Endodermal cell (in vitro differentiated cells): ENCODE results near the gene GLRA1. TPM values are rescaled to one million over a fixed set of nuclear protein-coding genes. Genes with fewer than 3 reads are reported as not detected.

Experiments
- DNase-seq: peaks from one replicate; pipeline ENCODE4 v3.0.0-alpha.2; 2017
- H3K27ac ChIP-seq: 2 replicates; pipeline ENCODE4 v1.5.1; 2013; ENCODE audit warnings: mild to moderate bottlenecking, low read depth, low read length, moderate library complexity
- H3K27me3 ChIP-seq: 2 replicates; pipeline ENCODE4 v1.6.1; 2013; ENCODE audit warnings: mild to moderate bottlenecking, low read length, moderate library complexity; ENCODE audit not compliant: insufficient read depth, control insufficient read depth, poor library complexity, severe bottlenecking
- H3K36me3 ChIP-seq: 2 replicates; pipeline ENCODE4 v1.7.0; 2013; ENCODE audit warnings: mild to moderate bottlenecking, low read length, moderate library complexity; ENCODE audit not compliant: control insufficient read depth, insufficient read depth
- H3K4me1 ChIP-seq: one replicate; pipeline ENCODE4 v1.7.0; 2013; ENCODE audit warnings: low read length; ENCODE audit not compliant: control insufficient read depth, insufficient read depth
- H3K4me3 ChIP-seq: 2 replicates; pipeline ENCODE4 v1.5.1; 2013; ENCODE audit warnings: mild to moderate bottlenecking, low read length, moderate library complexity
- H3K9ac ChIP-seq: 2 replicates; pipeline ENCODE4 v1.6.1; 2013; ENCODE audit warnings: mild to moderate bottlenecking, low read length, moderate library complexity; ENCODE audit not compliant: poor library complexity, severe bottlenecking; ENCODE audit errors: extremely low read depth
- H3K9me3 ChIP-seq: 2 replicates; pipeline ENCODE4 v1.6.1; 2013; ENCODE audit warnings: mild to moderate bottlenecking, low read length, moderate library complexity; ENCODE audit not compliant: control insufficient read depth
- H3K27ac Mint-ChIP-seq: 2 replicates; pipeline ENCODE4 v1.8.0; 2020; ENCODE audit warnings: mixed read lengths
- H3K27me3 Mint-ChIP-seq: 2 replicates; pipeline ENCODE4 v1.8.0; 2021; ENCODE audit warnings: mild to moderate bottlenecking, mixed read lengths; ENCODE audit not compliant: insufficient read depth
- H3K36me3 Mint-ChIP-seq: 2 replicates; pipeline ENCODE4 v1.8.0; 2020; ENCODE audit warnings: low read depth, mixed read lengths
- H3K4me1 Mint-ChIP-seq: 2 replicates; pipeline ENCODE4 v1.8.0; 2020; ENCODE audit warnings: mixed read lengths
- H3K4me3 Mint-ChIP-seq: 2 replicates; pipeline ENCODE4 v1.8.0; 2020; ENCODE audit warnings: mild to moderate bottlenecking, moderate library complexity, mixed read lengths
- H3K9me3 Mint-ChIP-seq: 2 replicates; pipeline ENCODE4 v1.8.0; 2020; ENCODE audit warnings: mild to moderate bottlenecking, mixed read lengths
- WGBS, 2 experiments: methylation state at CpG; one replicate each; pipeline versions ENCODE4 v1.1.5 to v1.1.7; 2013; ENCODE audit warnings: missing lambda C conversion rate in 2 of 2, mixed read lengths in 1 of 2; ENCODE audit not compliant: insufficient coverage in 1 of 2, insufficient read length in 1 of 2; 5-methylcytosine and 5-hydroxymethylcytosine counted together
- long read RNA-seq, 4 experiments: library from polyadenylated mRNA in 2 of 4; library from RNA in 1 of 4; library from capped mRNA in 1 of 4; stranded (forward) in 3 of 4; unstranded in 1 of 4; transcript quantifications; one replicate each; pipeline ENCODE4 v2.0.0, GENCODE V29; 2020 to 2021; ENCODE audit warnings: inconsistent platforms in 1 of 4
- polyA plus RNA-seq, 2 experiments: library from polyadenylated mRNA; stranded (reverse); fragments of 50-300 nt; gene quantifications; one replicate each; pipeline ENCODE4 v1.2.3, GENCODE V29; 2013
- total RNA-seq, 2 donors: library from RNA; stranded (reverse); fragmentation: NEBNext Ultra II Directional in 1 of 2; extraction: Animal tissue kit (Norgen Biotek cat#: 25700) in 1 of 2; gene quantifications; 2 replicates in 1 of 2; 3 replicates in 1 of 2; pipeline ENCODE4 v1.2.1, GENCODE V29; 2021
- TF ChIP-seq, protein P1 (sequence below): fragments of 200-600 bp; sonication (generic); conservative IDR thresholded peaks from 2 replicates; pipeline ENCODE4 v1.5.0; 2021; ENCODE audit warnings: antibody characterized with exemption, mild to moderate bottlenecking

GLRA1 gene
- not detected for total RNA-seq
- 28.3 TPM for polyA plus RNA-seq (2013, experiment 1 of 2)
- polyA plus RNA-seq (2013, experiment 2 of 2): 28.7 TPM
- long read RNA-seq, experiment 1: 0 reads
- long read RNA-seq, experiment 2: 0 reads
- long read RNA-seq, experiment 3: 0 reads
- long read RNA-seq, experiment 4: 0 reads

DNA sequence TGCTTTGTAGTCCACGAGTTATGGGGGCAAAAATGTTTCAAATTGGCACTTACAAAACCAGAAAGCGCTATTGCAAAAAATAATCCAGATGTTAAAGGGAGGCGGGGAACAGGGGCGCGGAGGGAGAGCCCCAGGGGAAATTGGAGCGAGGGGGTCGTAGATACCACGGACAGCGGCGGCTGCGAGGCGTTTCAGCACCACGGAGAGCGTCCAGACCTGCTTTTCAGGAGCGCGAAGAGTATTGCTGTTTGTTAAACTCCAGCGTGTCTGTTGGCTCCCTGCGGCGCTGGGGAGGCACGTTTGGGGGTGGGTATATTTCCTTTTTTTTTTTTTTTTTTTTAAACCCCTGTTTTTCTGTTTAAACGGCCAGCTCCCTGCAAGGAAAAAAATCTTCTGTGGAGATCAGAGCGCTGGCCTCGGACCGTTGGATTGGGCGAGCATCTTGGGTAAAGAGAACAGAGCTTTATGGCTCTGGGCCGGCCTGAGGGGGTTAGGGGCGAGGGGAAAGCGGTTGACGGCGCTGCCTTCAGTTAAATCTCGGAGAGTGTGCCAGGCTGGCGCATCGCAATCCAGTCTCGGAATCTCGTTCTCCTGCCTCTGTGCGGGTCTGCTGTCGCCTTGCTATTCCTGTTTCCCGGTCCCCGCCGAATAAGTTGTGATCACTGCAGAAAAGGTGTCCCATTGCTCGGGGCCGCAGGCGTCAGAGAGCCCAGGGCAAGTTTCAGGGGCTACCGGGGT lies at the start of gene GLRA1:
GLRA1 (minus strand) TSS at position 288 of the 738 bp plus-strand sequence. CDS start 302 bp downstream, outside the sequence.
- H3K4me3 ChIP-seq: peak within 1 kb of the TSS; percentile 57
- DNase-seq: peak; percentile 93
- Mint-ChIP-seq H3K36me3 (no peaks in the 10 kb centered on the region), H3K4me3 (no peak within 1 kb of the TSS), H3K4me1 (peaks cover 5% of the 10 kb centered on the region), H3K27me3 (peaks cover 87% of the 10 kb centered on the region), H3K27ac (no peak within 1 kb of the TSS), H3K9me3 (no peaks in the 10 kb centered on the region)
- H3K36me3 ChIP-seq: no peaks in the 10 kb centered on the region
- H3K4me1 ChIP-seq: no peaks in the 10 kb centered on the region
- TF ChIP-seq, protein P1, sequence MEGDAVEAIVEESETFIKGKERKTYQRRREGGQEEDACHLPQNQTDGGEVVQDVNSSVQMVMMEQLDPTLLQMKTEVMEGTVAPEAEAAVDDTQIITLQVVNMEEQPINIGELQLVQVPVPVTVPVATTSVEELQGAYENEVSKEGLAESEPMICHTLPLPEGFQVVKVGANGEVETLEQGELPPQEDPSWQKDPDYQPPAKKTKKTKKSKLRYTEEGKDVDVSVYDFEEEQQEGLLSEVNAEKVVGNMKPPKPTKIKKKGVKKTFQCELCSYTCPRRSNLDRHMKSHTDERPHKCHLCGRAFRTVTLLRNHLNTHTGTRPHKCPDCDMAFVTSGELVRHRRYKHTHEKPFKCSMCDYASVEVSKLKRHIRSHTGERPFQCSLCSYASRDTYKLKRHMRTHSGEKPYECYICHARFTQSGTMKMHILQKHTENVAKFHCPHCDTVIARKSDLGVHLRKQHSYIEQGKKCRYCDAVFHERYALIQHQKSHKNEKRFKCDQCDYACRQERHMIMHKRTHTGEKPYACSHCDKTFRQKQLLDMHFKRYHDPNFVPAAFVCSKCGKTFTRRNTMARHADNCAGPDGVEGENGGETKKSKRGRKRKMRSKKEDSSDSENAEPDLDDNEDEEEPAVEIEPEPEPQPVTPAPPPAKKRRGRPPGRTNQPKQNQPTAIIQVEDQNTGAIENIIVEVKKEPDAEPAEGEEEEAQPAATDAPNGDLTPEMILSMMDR: no peak
- peaks cover 80% of the 10 kb centered on the region for H3K27me3 ChIP-seq
- no peaks in the 10 kb centered on the region for H3K9me3 ChIP-seq
- WGBS, 2 experiments: 8 to 15% methylated on average over 26 to 44 of the region's 44 CpGs
- H3K27ac ChIP-seq: peak within 1 kb of the TSS; percentile 54
- no peak within 1 kb of the TSS for H3K9ac ChIP-seq

- Mint-ChIP-seq H3K36me3 (no peaks in the 10 kb centered on the region), H3K27me3 (peaks cover 16% of the 10 kb centered on the region), H3K4me3 (no peak overlapping the region), H3K9me3 (no peaks in the 10 kb centered on the region), H3K4me1 (peaks cover 7% of the 10 kb centered on the region), H3K27ac (no peak overlapping the region)
- Histone ChIP-seq H3K9ac (no peak overlapping the region), H3K4me3 (no peak overlapping the region), H3K9me3 (no peaks in the 10 kb centered on the region), H3K4me1 (no peaks in the 10 kb centered on the region), H3K36me3 (no peaks in the 10 kb centered on the region), H3K27me3 (peaks cover 7% of the 10 kb centered on the region), H3K27ac (no peak overlapping the region)
- no peak for DNase-seq
- TF ChIP-seq, protein P1: no peak
Observed at GRCh38 chr5:151970885-151971284, 46.2 kb upstream of the GLRA1 start.

DNA sequence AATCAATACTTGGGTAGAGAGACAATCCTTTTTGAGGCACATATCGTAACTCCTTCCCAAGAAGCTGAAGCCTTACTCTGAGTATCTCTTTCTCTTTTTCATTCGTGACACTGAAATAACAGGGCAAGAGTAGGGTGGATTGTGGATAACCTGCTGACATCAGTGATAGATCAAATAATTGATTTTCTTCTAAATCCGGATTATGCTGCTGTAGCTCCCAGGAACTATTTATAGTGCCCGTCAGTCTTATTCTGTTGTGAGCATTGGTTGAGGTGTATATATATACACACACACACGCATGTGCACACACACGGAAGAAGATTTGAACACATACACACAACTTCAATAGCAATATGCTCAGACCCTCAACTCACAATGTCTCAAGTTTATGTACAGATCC lies 43.2 kb upstream of the GLRA1 start:
- Mint-ChIP-seq H3K4me3 (no peak overlapping the region), H3K27me3 (peaks cover 25% of the 10 kb centered on the region), H3K9me3 (no peaks in the 10 kb centered on the region), H3K4me1 (peaks cover 18% of the 10 kb centered on the region), H3K36me3 (no peaks in the 10 kb centered on the region), H3K27ac (no peak overlapping the region)
- H3K36me3 ChIP-seq: no peaks in the 10 kb centered on the region
- no peak for DNase-seq
- H3K9ac ChIP-seq: no peak overlapping the region
- H3K27me3 ChIP-seq: peaks cover 11% of the 10 kb centered on the region
- H3K4me1 ChIP-seq: no peaks in the 10 kb centered on the region
- TF ChIP-seq, protein P1: no peak
- no peaks in the 10 kb centered on the region for H3K9me3 ChIP-seq
- no peak overlapping the region for H3K4me3 ChIP-seq
- no peak overlapping the region for H3K27ac ChIP-seq
- 94% methylated on average over 5 of the region's 6 CpGs; no CpG with 5 or more reads in 1 of the 2 experiments for WGBS, 2 experiments
